Measurements from ENCODE around the gene GCSAM. TPM values are rescaled to one million over a fixed set of nuclear protein-coding genes. Genes with fewer than 3 reads are reported as not detected.

GCSAM gene
- total RNA-seq, 1 donor from 2014 or later, result not detected

DNA sequence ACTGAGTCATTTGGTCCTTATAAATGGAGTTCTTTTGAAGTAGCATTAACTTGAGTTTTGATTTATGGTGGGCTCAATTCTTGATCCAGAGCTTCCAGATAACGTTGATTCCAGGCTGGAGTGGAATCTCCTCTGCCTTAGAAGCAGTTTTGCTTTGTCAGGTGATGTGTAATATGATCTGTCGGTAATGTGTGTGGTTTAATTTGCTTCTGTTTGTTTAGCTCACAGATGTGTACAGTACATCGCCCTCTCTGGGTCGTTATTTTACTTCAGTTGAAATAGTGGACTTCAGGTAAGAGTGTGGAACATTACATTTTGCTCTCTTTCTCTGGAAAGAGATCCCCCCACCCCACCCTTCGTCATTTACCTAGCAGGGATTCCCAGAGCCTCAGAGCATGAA lies 23.7 kb downstream of the GCSAM start:
- DNase-seq (ENCODE audit: extremely low read depth, low read depth, low spot score), result no peak

DNA sequence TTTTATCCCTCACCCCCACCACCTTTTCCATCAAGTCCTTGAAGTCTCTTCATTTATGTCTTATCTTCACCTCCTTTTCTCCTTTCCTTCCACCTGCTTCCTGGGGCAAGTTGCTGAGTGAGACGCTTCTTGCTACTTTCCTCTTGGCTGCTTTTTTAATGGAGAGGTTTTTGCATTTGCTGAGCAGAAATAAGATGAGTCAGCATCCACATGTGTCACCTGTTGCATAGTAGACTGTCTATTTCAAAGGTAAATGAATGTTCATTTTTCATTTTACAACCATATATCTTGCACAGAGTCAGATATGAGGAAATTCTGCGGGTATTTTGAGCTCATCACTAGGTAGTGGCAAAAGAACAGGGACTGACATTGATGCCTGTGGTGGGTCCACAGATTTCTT lies 28.3 kb downstream of the GCSAM start:
- no peak for DNase-seq (ENCODE audit: extremely low read depth, low read depth, low spot score)

DNA sequence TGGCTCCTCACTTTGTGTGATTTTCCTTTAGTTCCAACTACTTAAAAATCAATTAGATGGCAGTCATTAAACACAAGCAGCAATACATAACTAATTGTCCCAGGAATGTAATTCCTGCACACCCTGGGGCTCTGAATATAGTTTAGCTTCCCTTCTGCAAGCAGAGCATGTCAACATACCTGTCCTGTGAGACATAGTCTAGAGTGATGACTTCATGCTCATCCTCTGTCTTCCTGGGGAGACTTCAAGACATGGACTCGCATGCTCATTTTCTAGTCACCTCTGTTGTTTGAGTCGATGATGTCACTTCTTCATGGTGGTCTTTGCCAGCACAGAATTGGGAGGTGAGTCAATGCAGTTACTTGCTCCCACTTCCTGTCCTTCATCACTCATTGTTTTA lies 31.1 kb downstream of the GCSAM start:
- DNase-seq (ENCODE audit: extremely low read depth, low read depth, low spot score), result no peak

DNA sequence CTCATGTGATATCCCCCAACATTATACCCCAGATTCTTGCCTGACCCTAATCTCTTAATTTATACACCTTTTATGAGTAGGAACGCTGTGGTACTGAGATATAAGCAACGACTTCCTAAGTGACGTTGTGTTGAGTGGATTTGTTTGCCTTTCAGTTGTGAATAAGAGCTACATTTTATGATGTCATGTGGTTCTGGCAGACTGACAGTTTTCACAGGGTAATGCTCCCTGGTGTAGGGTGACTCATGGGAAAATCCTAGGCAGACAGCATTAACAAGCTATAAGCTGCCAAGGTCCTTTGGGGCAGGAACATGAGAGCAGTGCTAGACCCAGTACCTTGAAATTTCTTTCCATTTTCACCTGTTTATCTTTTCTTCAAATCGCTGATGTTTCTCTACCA lies 35.7 kb downstream of the GCSAM start:
- DNase-seq (ENCODE audit: extremely low read depth, low read depth, low spot score), result peak; percentile 99

DNA sequence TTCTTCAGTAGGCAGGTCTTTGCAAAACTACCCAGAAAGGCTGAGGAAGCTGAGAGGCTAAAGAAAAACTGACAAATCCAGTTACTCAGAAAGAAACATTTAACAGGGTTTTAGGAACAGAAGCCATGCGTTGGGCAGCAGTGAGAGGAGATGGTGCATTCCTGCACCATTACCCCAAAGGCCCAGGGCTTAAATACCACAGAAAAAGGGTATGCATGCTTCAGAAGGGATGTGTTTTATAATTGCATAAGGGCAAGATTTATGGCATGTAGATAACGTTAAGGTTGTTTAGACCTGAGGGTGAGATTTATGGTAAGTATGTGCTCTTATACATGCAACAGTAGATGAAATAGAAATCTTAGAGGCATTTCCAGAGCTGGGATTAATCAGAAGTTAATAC lies 36.9 kb downstream of the GCSAM start:
- no peak for DNase-seq (ENCODE audit: extremely low read depth, low read depth, low spot score)

DNA sequence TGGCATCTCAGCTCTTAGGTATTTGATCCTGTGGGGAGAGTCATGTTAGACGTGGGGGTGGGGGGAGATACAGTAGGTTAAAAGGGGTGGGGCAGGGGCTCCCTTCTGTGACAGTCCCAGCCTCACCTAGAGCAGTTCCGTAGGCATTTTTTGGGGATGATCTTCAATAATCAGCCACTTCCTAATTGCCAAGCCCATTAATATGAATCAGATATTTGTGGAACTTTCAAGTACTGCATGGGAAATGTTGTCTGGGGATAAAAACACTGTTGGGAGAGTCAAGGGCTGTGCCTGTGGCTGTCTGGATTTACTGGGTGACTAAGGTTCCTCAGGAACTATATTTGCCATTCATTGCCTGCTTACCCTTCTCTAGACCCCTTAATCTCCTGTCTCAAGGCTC lies 37.3 kb downstream of the GCSAM start:
- DNase-seq (ENCODE audit: extremely low read depth, low read depth, low spot score), result no peak

DNA sequence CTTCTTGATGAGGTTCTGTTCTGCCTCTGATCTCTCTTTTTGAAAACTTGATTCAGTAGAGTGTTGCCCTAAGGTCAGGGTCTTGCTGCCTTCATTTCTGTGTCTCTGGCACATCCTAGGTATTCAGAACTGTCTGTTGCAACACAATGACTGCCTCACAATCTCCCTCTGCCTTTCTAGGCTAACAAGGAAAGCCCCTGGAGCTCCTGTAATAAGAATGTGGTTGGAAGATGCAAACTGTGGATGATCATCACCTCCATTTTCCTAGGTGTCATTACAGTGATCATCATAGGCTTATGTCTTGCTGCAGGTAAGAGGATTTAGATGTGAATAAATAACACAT lies 39.9 kb downstream of the GCSAM start:
- no peak for DNase-seq (ENCODE audit: extremely low read depth, low read depth, low spot score)

DNA sequence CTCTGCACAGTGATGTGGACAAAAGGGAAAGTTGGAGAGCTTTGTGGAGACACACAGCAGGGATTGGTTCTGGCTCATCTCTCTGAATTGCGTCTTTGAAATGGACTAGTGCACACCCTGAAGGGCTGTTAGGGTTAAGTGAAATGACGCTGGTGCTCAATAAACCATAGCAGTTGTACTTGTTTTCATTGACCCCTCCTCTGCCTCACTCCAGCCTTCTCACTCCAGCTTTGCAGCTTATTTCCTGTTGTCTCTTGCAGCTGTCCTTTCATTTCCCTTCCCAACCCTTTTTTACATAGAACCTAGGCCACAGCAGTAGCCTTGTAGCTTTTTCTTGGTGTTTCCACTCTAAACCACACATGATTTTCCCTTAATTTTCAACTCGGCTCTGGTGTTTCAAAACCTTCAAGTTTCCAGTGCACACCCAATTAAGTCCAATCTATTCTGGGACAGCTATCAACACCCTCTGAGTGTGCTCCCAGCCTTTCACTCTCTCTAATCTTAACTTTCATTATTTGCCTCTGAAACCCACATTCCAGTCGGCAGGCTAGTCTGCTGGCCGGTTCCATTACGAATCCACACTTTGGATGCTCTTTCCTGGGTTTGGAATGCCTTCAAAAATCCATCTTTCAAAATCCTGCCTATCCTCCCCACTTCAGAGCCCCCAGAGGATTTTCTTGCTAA lies 40.4 kb downstream of the GCSAM start:
- DNase-seq (ENCODE audit: extremely low read depth, low read depth, low spot score), result no peak

DNA sequence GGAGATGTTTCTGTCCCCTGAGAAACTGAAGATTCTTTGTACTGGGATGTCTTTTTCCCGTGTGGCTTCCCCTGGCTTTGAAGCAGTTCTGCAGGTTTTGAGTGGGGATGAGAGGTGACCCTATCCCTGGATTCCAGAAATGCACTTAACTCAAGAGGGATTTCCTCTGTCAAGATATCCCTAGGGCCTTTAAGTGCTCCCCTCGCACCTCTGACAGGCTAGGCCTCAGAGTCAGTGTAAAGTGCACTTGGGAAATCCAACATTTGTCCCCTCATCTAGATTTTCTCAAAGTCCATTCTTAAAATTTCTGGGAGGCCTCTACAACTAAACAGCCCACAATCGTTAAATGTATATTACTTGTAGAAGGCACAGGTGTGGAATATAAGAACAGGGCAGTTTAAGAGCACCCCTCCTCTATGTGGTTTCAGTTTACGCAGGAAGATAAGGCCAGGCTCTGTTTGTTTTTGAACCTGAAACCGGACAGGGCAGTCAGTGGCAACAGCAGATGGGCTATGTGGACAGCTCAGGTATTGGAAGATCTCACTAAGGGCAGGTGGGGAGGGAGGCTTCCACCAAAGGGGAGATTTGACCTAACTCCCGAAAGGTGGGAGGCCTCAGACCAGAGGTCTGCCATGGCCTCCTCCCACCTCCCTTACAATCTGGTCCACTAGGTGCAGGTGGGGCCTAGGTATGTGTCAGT lies 42.0 kb downstream of the GCSAM start:
- DNase-seq (ENCODE audit: extremely low read depth, low read depth, low spot score), result no peak

DNA sequence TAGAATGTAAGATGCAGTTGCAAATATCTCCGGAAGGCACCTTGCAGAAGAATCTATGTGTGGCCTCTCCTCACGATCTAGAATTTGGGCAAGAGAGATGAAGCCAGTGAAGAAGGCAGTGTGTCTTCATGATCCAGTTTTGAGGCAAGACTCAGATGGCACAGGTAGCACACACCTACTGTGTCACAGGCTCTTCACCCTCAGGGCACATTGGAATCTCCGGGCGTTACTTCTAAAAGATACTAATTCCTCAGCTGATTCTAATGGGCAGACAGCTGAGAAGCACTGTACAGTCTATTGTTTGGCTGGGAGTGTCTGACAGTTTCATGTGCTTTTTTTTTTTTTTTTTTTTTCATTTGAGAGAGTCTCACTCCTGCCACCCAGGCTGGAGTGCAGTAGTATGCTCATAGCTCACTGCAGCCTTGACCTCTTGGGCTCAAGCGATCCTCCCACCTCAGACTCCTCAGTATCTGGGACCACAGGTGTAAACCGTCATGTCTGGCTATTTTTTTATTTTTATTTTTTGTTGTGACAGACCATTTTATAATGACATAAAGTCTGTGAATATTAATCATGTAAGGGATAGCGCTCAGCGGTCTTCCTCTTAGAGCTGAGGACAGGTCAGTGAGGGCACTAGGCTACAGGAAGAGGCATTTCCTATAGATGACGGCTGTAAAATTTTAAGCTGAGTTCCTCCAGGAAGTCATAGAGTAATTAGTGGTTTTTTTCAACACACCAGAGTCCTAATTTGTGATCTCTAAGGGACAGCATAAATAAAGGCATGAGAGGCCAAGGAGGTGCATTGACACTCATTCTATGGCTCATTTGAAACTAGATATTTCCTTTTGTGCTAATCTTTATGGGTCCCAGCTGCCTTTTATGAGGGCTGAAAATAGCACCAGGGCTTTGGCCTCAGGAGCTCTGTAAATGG lies 42.8 kb downstream of the GCSAM start:
- DNase-seq (ENCODE audit: extremely low read depth, low read depth, low spot score), result no peak

DNA sequence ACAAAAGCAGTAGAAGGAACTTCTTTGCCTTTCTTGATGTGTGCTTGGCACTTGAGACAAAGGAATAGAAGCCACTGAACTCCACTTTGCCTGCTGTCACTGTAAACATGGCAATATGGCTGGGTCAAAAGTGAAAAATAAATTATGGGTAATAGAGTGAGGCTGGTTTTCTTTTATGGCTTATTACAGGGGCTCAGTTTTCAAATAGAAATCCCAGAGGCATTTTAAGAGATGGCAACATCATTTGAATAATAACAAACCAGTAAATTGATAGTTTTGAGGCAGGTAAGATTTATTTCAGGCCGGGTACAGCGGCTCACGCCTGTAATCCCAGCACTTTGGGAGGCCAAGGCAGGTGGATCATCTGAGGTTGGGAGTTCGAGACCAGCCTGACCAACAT lies 44.1 kb downstream of the GCSAM start:
- DNase-seq (ENCODE audit: extremely low read depth, low read depth, low spot score), result no peak

DNA sequence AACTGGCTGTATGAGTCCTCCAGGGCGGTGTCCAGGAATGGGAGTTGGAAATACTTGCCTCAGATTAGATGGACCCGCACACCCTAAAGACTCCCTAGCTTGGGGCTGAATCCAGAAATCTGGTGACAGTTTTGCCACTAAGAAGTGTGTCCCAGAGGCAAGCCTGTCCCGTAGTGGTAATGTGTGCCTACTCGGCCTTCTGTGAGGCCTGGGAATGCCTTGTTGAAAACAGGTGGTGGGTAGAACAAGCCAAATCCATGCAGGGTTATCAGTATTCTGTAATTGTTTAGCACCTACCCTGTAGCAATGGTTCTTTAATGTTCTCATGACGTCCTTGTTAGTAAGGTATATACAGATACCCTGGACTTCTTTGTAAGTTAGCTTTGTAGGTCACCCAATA lies 45.3 kb downstream of the GCSAM start:
- DNase-seq (ENCODE audit: extremely low read depth, low read depth, low spot score), result no peak

DNA sequence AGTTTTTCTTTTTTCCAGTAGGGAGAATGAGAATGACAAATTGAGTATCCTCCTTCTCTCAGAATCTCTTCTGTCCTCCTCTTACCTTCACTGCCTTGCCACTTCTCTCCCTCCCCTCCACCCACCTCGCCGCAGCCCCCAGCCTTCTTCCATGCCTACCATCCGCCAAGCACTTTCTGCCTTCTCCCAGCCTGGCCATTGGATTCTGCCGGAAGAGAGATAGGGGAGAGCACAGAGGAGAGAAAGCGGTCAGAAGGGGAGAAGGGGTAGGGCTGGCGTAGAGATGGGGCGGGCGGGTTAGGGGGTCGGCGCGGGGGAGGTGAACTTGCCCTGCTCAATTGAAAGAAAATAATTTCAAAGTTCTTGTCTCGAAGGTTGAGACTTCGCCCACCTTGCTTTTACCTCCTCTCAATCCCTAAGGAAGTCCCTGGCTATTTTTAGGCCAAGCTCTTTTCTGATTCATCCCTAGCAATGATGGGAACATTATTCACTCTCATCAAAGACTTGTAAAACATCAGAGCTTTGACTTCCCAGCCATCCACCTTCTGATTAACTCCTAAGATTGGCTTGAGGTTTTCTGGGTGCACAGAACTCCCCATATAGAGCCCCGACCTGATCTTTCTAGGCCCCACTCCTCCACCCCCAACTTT lies 46.0 kb downstream of the GCSAM start:
- no peak for DNase-seq (ENCODE audit: extremely low read depth, low read depth, low spot score)

DNA sequence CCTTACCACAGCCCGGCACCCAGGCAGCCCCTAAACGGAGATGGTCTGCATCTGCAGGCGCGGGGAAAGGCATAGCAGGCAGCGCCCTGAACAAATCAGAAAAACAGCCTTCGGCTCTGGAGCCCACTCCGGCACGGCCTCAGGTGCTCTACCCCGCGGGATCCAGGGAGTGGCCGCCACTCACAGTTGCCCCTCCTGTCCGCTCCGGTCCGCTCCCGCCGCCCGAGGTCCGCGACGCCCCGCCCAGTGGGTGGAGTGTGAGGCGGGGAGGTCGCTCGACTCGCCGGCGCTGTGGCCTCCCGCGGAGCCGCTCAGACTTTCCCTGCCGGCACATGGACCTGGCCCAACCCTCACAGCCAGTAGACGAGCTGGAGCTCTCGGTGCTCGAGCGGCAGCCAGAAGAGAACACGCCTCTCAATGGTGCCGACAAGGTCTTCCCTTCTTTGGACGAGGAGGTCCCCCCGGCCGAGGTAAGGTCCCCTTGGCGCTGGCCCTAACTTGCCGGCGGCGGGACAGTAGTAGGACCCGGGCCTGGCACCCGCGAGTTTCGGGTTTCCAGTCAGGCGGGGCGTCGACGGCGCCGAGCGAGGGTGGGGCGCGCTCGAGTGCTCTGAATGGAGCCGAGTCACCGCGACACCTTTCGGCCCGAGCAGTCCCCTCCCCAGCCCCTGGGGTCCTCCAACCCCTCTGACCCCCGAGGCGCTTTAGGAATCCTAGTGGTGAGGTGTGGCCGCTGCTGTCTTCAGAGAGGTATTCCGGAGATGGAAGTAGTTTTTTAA lies 46.8 kb downstream of the GCSAM start, which contains the start of gene C3orf52:
Gene C3orf52, plus strand, starts transcription at position 314 of the 779 bp plus-strand sequence. Its CDS starts 19 bp downstream, at position 333.
- DNase-seq (ENCODE audit: extremely low read depth, low read depth, low spot score), result no peak

DNA sequence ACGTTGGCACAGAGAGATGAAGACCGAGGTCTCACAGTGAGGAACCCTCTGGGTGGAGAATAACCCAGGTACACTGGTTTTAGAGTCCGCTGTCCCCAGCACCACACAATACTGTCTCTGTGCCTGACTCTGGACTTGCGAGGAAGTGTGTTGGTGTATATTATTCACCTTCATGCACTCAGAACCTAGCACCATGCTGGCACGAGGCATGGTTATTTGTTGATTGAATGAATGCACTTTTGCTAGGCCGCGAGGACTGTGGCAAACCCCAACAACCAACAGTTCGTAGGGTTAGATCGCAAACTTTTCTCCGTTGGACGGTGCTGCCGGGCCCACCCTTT lies 47.3 kb downstream of the GCSAM start:
- DNase-seq (ENCODE audit: extremely low read depth, low read depth, low spot score), result no peak

DNA sequence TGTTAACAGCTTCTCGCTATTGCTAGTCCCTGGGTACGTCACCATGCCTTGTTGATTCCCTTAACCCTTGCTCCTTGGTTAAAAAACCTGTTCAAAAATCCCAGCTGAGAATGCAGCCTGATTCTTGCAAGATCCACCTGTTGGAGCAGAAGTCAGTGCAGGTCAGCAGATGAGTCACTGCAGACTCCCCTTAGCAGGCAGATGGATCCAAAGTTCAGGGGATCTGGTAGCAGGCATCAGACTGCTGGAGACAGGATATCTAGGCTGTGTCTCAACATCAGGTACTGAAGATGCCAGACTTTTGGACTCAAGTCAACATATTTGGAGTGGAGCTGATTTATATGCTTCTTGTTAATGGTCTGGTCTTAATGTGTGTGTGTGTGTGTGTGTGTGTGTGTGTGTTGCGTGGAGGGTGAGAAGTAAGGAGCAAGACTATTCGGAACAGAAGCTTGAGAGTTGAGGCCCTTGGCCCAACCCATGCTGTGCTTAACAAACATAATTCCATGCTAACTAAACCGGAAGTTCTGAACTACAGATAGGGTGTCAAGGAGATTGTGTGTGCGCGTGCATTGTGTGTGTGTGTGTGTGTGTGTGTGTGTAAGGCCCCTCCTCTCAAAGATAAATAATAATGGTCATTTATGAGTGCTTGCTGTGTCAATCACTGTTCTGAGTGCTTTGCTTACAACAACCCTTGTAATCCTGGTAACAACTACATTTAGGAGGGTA lies 47.9 kb downstream of the GCSAM start:
- no peak for DNase-seq (ENCODE audit: extremely low read depth, low read depth, low spot score)

DNA sequence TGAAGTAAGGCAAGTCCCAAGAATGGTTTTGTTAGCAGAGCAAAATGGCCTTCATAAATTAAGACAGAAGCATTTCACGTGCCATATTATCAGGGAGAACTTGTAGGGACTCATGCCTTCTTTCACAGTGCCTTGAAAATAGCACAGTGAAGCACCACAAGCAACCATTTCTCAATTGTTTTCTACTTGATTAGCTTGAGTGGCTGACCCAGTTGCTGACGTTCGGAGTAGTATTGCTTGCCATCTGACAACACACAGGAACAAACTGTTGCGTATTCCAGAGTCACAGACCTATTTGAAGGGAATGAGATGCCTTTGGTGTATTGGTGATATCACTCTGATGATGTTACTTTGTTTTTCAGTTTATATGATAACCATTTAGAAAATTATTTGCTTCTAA lies 49.8 kb downstream of the GCSAM start:
- DNase-seq (ENCODE audit: extremely low read depth, low read depth, low spot score), result no peak

DNA sequence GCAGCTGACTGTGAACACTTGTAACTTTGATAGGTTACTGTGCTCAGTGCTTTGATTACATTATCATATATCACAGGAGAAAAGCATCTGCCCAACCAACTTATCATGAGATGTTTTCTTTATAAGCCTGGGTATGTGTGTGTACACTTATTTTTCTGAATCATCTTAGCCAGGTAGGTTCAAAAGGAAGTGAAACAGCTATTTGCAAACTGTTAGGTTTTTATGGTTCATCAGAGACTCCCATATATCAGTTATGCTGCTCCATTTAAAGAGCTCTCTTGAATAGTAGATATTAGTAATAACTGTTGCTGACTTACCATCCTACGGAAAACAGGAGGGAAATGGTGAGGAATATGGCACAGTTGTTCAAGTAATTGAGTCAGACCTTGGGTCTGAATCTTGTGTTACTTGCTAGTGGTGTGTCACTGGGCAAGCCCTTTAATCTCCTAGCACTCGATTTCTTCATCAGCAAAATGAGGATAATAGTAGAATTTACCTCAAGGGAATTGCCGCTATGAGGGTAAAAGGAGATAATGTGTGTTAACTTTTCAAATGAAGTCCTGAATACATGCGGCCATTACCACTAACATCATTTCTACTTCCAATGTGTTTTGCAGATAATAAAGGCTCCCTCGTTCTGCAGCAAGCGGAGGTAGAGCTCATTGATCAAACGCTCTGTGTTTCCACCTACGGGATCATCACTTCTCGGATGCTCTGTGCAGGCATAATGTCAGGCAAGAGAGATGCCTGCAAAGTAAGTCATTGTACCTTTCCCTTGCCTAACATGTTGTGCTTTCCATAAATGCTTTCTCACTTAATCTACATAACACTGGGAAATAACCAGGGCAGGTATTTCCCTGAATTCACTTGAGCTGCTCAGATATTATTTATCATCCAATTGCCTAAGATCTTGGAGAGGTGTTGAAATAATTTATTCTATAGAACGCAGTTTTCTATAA lies 54.6 kb downstream of the GCSAM start:
- no peak for DNase-seq (ENCODE audit: extremely low read depth, low read depth, low spot score)
